Epithelial cell of proximal tubule (primary cell): ENCODE data around the gene UGT2B10. TPM values are rescaled to one million over a fixed set of nuclear protein-coding genes. Genes with fewer than 3 reads are reported as not detected.
"Not testable (repeated sequence)": the region's sequence is repeated elsewhere in the genome, so short reads cannot be mapped to it uniquely, and the experiment has no call there.

Experiments used
- DNase-seq: peaks from one replicate; pipeline ENCODE4 v3.0.0-alpha.2; 2011; ENCODE audit warnings: low read depth
- H3K4me3 ChIP-seq: 2 replicates; pipeline ENCODE4 v1.5.1; 2011; ENCODE audit warnings: low read depth, mild to moderate bottlenecking, low read length
- total RNA-seq: library from RNA; depleted of rRNA; stranded (reverse); fragments of >200 nt; gene quantifications from 2 replicates; pipeline ENCODE4 v1.2.3, GENCODE V29; 2015
- TF ChIP-seq, protein P1 (sequence below): conservative IDR thresholded peaks from 2 replicates; pipeline ENCODE4 v1.5.1; 2012; ENCODE audit warnings: low read depth, mild to moderate bottlenecking, low read length

The UGT2B10 gene
- total RNA-seq, 1 donor from 2014 or later: not detected

DNA sequence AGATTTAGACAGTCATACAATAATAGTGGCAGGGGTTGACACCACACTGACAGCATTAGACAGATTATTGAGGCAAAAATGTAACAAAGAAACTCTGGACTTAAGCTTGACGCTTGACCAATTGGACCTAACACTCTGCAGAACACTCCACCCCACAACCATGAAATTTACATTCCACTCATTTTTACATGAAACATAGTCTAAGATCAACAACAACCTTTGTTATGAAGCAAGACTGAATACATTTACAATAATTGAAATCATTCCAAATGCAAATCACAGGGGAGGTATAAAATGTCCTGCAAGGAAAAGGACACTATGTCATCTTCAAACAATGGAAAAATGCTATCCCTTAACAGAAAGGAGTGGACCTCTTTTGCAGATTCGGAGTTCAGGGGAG lies 4.9 kb upstream of the UGT2B10 start:
- TF ChIP-seq, protein P1, sequence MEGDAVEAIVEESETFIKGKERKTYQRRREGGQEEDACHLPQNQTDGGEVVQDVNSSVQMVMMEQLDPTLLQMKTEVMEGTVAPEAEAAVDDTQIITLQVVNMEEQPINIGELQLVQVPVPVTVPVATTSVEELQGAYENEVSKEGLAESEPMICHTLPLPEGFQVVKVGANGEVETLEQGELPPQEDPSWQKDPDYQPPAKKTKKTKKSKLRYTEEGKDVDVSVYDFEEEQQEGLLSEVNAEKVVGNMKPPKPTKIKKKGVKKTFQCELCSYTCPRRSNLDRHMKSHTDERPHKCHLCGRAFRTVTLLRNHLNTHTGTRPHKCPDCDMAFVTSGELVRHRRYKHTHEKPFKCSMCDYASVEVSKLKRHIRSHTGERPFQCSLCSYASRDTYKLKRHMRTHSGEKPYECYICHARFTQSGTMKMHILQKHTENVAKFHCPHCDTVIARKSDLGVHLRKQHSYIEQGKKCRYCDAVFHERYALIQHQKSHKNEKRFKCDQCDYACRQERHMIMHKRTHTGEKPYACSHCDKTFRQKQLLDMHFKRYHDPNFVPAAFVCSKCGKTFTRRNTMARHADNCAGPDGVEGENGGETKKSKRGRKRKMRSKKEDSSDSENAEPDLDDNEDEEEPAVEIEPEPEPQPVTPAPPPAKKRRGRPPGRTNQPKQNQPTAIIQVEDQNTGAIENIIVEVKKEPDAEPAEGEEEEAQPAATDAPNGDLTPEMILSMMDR: no peak
- DNase-seq: no peak
- H3K4me3 ChIP-seq: no peak overlapping the region

DNA sequence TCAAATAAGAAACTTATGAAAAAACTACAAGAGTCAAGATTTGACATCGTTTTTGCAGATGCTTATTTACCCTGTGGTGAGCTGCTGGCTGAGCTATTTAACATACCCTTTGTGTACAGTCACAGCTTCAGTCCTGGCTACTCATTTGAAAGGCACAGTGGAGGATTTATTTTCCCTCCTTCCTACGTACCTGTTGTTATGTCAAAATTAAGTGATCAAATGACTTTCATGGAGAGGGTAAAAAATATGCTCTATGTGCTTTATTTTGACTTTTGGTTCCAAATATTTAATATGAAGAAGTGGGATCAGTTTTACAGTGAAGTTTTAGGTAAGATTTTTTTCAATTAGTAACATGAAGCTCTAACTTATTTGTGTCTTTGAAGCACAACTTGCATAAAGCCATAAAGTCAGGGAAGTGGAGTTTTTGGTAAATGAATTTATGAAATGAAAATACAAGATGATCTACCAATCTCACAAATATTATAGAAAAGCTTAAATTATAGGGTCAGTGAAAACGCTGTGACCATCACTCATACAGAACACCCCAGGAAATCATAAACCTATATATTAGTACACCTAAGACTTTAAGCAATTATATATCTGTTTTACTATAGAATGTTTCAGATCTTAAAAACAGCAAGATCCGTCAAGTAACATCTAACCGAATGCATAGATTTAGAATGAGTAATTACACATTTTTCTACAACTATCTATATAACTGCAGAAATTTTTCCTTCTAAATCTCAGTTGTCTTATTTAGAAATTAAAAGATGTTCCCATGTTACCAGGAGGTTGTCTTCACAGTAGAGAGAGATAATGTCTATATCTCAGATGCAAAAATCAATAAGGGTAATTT lies 844 bp downstream of the UGT2B10 start:
- H3K4me3 ChIP-seq, DNase-seq: not testable (repeated sequence)

DNA sequence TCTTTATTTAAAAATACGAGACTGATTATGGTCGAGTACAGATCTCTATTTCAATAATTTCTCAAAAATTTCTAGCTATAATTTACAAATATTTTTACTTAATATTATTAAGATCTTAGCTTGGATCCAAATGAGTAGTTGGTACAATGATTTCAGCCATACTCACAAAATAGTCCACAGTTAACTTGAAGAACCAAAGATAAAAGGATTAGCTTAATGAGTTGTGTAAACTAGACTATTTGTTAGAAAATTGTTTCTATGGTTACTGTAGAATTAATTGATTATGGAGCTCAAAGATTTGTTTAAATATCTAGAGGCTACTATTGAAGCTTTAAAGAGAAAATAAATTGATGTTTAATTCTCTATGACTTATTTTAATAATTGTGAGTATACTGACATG lies 1.6 kb downstream of the UGT2B10 start:
- DNase-seq: no peak
- TF ChIP-seq, protein P1: no peak
- no peak overlapping the region for H3K4me3 ChIP-seq

DNA sequence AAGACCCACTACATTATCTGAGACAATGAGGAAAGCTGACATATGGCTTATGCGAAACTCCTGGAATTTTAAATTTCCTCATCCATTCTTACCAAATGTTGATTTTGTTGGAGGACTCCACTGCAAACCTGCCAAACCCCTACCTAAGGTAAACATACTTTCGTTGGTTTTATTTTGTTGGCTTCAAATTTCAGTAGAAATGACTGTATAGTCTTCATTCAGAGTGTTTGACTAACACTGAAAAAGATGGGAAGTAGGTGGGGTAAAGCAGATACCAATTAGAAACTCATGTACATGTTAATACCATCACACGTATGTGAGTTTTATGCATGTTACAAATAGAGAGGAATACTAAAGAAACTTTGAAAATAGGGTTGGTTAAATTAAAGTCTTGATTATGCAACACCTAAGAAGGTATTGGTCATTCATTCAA lies 2.3 kb downstream of the UGT2B10 start:
- DNase-seq, H3K4me3 ChIP-seq: not testable (repeated sequence)

DNA sequence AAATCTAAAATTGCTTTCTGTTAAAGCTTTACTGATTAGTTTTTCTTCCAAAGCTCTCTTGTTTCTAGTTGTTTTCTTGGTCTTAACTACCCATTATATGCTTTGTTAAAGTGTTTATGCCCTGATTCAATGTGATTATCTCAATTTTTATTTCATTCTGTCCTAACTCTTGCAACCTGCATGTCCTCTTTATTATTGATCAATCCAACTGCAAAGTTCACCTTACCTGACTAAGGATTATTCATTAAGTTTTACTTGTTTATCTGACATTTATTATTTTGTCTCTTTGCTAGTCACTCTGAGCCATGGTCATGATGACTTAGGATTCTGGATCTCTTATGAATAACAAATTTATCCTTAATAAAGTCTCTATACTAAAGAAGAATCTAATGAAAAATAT lies 15.8 kb downstream of the UGT2B10 start:
- DNase-seq: no peak
- H3K4me3 ChIP-seq: no peak overlapping the region
- TF ChIP-seq, protein P1: no peak

DNA sequence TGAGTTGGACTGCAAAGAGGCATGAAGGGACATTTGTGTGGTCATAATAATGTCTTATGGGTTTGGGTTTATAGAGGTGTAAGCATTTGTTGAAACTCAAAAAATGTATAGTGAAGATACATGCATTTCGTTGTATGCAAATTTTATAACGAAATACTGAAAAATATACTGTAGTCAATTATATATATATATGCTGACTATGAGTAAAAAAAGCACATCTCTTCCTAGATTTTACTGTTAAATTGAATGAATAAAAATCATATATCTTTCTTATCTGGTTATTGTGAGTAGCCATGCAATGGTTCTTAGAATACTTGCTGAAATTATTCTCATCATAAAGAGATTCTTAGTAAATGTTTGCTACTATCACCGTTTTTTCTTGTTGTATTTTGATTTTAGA lies 34.5 kb downstream of the UGT2B10 start:
- TF ChIP-seq, protein P1: no peak
- no peak for DNase-seq
- H3K4me3 ChIP-seq: no peak overlapping the region

DNA sequence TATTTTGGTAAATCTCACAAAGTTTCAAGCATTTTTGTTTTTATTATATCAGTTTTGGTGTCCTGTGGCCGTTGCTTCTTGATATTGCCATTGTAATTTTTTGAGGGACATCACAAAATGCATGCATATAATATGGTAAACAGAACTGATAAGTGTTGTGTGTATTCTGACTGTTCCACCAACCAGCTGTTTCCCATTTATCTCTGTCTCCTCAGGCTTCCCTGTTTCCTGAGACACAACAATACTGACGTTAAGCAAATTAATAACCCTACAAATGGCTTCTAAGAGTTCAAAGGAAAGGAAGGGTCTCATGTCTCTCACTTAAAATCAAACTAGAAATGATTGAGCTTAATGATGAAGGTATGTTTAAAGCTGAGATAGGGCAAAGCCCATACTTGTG lies 40.0 kb downstream of the UGT2B10 start:
- DNase-seq: no peak
- no peak overlapping the region for H3K4me3 ChIP-seq
- TF ChIP-seq, protein P1: no peak

DNA sequence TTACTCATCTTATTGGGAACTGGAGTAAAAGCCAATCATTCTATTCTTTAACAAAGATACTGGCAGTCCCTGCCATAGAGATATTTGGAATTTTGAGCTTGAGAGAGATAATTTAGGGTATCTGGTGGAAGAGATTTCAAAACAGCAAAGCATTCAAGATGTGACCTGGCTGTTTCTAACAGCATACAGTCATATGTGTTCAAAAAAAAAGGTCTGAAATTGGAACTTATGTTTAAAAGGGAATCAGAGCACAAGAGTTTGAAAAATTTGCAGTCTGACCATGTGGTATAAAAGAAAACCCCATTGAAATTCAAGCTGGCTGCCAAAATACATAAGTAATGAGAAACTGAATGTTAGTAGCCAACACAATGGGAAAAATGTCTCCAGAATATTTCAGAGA lies 42.2 kb downstream of the UGT2B10 start:
- TF ChIP-seq, protein P1: no peak
- DNase-seq: no peak
- no peak overlapping the region for H3K4me3 ChIP-seq
